AG09319 (cell line): ENCODE data around the gene MIGA1.
"Not testable (repeated sequence)": the region's sequence is repeated elsewhere in the genome, so short reads cannot be mapped to it uniquely, and the experiment has no call there.

Source experiments
- DNase-seq: peaks from one replicate; pipeline ENCODE4 v3.0.0-alpha.2; 2010; ENCODE audit warnings: low read depth; ENCODE audit errors: extremely low read depth
- CTCF ChIP-seq: IDR thresholded peaks from 2 replicates; pipeline ENCODE4 v1.5.1; 2011; ENCODE audit warnings: low read depth, mild to moderate bottlenecking, inconsistent platforms, low read length, moderate library complexity

MIGA1 gene

GRCh38 chr1:77779529-77780281, at the start of gene MIGA1:
Gene MIGA1 (plus strand): TSS chr1:77779649. CDS start chr1:77783253, 3,604 bp downstream.
- peak; percentile 73 for DNase-seq
- TF ChIP-seq CTCF = no peak

DNA sequence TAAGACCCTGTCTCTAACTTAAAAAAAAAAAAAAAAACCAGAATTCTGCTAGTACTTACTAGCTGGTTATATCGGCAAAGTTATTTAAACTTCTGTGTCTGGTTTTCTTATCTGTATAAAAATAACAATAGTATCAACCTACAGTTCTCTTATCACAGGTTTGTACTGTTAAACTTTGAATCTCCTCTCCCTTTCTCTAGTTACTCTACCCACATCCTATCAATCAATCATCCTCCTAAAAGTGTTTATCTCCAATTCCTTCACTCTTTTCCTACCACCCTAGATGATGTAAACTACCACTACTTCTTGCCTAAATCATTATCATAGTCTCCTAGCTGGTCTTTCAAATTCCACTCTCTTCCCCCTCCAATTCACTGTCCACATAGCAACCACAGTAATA, 47.4 kb upstream of the MIGA1 start:
- TF ChIP-seq CTCF = no peak

DNA sequence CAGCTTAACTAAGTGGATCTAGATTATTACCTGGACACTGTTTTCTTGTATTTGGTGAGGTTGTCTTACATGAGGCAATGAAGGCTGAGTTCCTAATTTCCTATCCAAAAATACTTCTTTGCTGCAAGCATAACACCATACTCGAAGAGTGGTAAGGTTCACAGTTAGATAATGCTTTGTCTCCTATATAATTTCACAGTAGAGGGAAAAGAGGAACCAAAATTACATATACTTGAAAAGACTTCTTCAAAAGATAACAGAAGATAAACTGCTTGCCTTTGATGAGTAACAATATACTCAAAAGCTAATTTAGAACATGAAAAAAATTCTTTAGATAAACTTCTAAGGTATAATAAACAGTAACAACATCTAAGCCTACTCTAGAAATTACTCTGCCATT, 40.2 kb upstream of the MIGA1 start:
- TF ChIP-seq CTCF = no peak
- no peak for DNase-seq

More for the DNA sequence above, 47.4 kb upstream of the MIGA1 start:
- DNase-seq = no peak

- TF ChIP-seq CTCF = no peak
- no peak for DNase-seq
Observed at GRCh38 chr1:77741316-77741715, 38.1 kb upstream of the MIGA1 start.

- TF ChIP-seq CTCF = no peak
- DNase-seq = no peak
Observed at GRCh38 chr1:77742011-77742555, 37.4 kb upstream of the MIGA1 start.

GRCh38 chr1:77744576-77744975, 34.9 kb upstream of the MIGA1 start:
- TF ChIP-seq CTCF = no peak
- DNase-seq = no peak

DNA sequence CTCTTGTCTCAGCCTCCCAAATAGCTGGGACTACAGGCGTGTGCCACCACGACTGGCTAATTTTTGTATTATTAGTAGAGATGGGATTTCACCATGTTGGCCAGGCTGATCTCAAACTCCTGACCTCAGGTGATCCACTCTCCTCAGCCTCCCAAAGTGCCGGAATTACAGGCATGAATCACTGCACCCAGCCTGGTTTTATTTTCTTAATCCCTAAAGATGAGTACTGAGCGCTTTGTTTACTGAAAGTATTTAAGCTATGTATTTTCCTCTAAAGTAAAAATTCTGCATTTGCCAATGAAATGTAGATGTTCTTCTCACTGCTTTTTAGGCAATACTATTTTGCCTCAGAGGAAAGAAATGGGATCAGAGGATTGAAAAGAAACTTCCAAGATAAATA, 30.0 kb upstream of the MIGA1 start:
- DNase-seq = not testable (repeated sequence)
